AG09309 (cell line): ENCODE measurements around the gene IL4R.

ENCODE experiments used
- DNase-seq: peaks from one replicate; pipeline ENCODE4 v3.0.0-alpha.2; 2010; ENCODE audit warnings: low read depth
- H3K4me3 ChIP-seq: 2 replicates; pipeline ENCODE4 v1.5.1; 2011; ENCODE audit warnings: mild to moderate bottlenecking, low read depth, low read length, moderate library complexity; ENCODE audit not compliant: control insufficient read depth
- TF ChIP-seq, protein P1 (sequence below): IDR thresholded peaks from 2 replicates; pipeline ENCODE4 v1.5.1; 2011; ENCODE audit warnings: mild to moderate bottlenecking, low read depth, low read length, inconsistent platforms; ENCODE audit not compliant: insufficient read depth, control insufficient read depth; ENCODE audit errors: missing control alignments

IL4R gene

GRCh38 chr16:27314161-27314723 lies 468 bp downstream of the IL4R start:
- peak; percentile 81 for DNase-seq
- TF ChIP-seq, protein P1, sequence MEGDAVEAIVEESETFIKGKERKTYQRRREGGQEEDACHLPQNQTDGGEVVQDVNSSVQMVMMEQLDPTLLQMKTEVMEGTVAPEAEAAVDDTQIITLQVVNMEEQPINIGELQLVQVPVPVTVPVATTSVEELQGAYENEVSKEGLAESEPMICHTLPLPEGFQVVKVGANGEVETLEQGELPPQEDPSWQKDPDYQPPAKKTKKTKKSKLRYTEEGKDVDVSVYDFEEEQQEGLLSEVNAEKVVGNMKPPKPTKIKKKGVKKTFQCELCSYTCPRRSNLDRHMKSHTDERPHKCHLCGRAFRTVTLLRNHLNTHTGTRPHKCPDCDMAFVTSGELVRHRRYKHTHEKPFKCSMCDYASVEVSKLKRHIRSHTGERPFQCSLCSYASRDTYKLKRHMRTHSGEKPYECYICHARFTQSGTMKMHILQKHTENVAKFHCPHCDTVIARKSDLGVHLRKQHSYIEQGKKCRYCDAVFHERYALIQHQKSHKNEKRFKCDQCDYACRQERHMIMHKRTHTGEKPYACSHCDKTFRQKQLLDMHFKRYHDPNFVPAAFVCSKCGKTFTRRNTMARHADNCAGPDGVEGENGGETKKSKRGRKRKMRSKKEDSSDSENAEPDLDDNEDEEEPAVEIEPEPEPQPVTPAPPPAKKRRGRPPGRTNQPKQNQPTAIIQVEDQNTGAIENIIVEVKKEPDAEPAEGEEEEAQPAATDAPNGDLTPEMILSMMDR, result no peak
- H3K4me3 ChIP-seq, result peak overlapping the region; percentile 87

DNA sequence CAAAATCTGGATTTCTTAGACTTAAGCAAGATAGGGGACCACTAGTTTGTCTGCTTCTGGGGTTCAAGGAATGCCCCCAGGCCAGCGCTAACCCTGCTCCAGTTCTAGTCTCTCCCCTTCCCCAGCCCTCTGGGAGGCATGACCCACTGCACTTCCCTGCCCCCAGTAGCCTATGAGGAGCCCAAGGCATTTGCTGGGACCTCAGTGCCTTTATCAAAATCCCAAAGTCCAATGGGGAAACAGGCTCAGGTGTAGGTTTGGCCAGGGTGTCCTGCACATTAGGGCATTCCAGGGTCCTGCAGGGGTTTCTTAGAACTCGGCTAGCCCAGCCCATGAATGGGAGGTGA lies 1.2 kb downstream of the IL4R start:
- DNase-seq, result no peak
- no peak overlapping the region; the same call in 1 of the 2 replicates for H3K4me3 ChIP-seq
- TF ChIP-seq, protein P1, result no peak

GRCh38 chr16:27315333-27316037 lies 1.7 kb downstream of the IL4R start:
- H3K4me3 ChIP-seq, result peak overlapping the region; percentile 0
- peak; percentile 39 for DNase-seq
- TF ChIP-seq, protein P1, result no peak

GRCh38 chr16:27316038-27316680 lies 2.4 kb downstream of the IL4R start:
- DNase-seq, result no peak
- TF ChIP-seq, protein P1, result no peak
- H3K4me3 ChIP-seq, result no peak overlapping the region

DNA sequence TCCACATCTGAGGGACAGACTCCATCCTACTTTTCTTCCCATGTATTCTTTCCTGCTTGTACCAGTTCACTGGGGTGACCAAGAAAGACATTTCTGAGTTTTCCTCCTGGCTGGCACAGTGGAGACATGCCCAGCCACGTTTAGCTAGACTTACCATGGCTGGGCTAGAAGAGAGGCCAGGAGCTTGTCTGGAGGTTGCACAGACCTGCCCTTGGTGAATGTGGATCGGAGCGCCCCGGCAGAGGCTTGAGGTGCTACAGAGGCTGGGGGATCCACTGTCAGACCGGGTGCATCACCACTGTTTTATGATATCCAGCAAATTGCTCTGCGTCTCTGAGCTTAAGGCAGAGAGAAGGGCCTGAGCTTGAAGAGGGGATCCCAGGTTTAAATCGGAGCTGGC lies 3.5 kb downstream of the IL4R start:
- TF ChIP-seq, protein P1, result no peak
- H3K4me3 ChIP-seq, result no peak overlapping the region
- DNase-seq, result no peak

DNA sequence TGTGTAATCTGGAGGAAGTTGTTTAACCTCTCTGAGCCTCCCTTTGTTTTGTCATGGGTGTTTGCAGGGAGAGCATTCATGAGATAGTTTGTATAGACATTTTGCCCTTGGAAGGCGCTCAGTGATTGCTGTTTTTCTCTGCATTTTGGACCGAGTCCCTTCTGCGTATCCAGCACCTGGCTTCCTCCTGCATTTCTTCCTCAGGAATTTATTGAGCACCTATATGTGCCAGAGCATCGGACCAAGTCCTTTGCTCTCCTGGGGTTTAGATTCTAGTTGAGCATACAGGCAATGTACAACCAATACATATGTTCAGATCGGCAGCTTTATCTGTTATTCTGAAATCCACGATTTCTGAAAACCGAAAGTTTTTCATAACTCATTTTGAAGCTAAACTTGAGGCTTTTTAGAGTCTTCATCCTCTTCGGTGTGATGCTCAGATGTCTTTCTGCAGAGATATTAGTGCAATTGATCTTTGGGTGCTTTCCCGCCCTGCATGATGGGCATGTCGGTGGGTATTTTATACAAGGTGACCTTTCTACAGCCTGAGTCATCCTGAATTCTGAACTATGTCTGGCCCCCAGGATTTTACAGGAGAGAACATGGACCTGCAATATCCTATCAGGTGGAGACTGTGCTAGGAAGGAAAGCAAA lies 4.1 kb downstream of the IL4R start:
- no peak overlapping the region for H3K4me3 ChIP-seq
- no peak for DNase-seq
- TF ChIP-seq, protein P1, result no peak
